ENCODE data around the gene RAPH1. TPM values are rescaled to one million over a fixed set of nuclear protein-coding genes. Genes with fewer than 3 reads are reported as not detected.
"Not testable (repeated sequence)": the region's sequence is repeated elsewhere in the genome, so short reads cannot be mapped to it uniquely, and the experiment has no call there.

RAPH1 gene
- total RNA-seq, 1 experiment from 2014 or later, result 1.9 TPM

- DNase-seq (ENCODE audit: low read depth), result no peak
- in situ Hi-C loops (cut with HindIII; ENCODE audit: low pct_unique_long_range_greater_than_20kb, low sequenced_read_pairs), result no loop called here
Observed at GRCh38 chr2:203450561-203450960, 84.5 kb downstream of the RAPH1 start.

- in situ Hi-C loops (cut with HindIII; ENCODE audit: low pct_unique_long_range_greater_than_20kb, low sequenced_read_pairs), result no loop called here
- DNase-seq (ENCODE audit: low read depth), result no peak
Observed at GRCh38 chr2:203446780-203447179, 88.3 kb downstream of the RAPH1 start.

GRCh38 chr2:203446071-203446481, 89.0 kb downstream of the RAPH1 start:
- DNase-seq (ENCODE audit: low read depth), result no peak
- in situ Hi-C loops (cut with HindIII; ENCODE audit: low pct_unique_long_range_greater_than_20kb, low sequenced_read_pairs), result no loop called here

- DNase-seq (ENCODE audit: low read depth), result no peak
- in situ Hi-C loops (cut with HindIII; ENCODE audit: low pct_unique_long_range_greater_than_20kb, low sequenced_read_pairs), result no loop called here
Observed at GRCh38 chr2:203444738-203445137, 90.4 kb downstream of the RAPH1 start.

- in situ Hi-C loops (cut with HindIII; ENCODE audit: low pct_unique_long_range_greater_than_20kb, low sequenced_read_pairs), result no loop called here
- no peak for DNase-seq (ENCODE audit: low read depth)
Observed at GRCh38 chr2:203442463-203442862, 92.6 kb downstream of the RAPH1 start.

GRCh38 chr2:203441463-203441862, 93.6 kb downstream of the RAPH1 start:
- in situ Hi-C loops (cut with HindIII; ENCODE audit: low pct_unique_long_range_greater_than_20kb, low sequenced_read_pairs), result no loop called here

GRCh38 chr2:203440671-203441070, 94.4 kb downstream of the RAPH1 start:
- in situ Hi-C loops (cut with HindIII; ENCODE audit: low pct_unique_long_range_greater_than_20kb, low sequenced_read_pairs), result no loop called here
- no peak for DNase-seq (ENCODE audit: low read depth)

More at GRCh38 chr2:203441463-203441862, 93.6 kb downstream of the RAPH1 start:
- DNase-seq (ENCODE audit: low read depth), result no peak

- no peak for DNase-seq (ENCODE audit: low read depth)
- in situ Hi-C loops (cut with HindIII; ENCODE audit: low pct_unique_long_range_greater_than_20kb, low sequenced_read_pairs), result no loop called here
Observed at GRCh38 chr2:203438528-203438927, 96.6 kb downstream of the RAPH1 start.

- DNase-seq (ENCODE audit: low read depth), result no peak
- in situ Hi-C loops (cut with HindIII; ENCODE audit: low pct_unique_long_range_greater_than_20kb, low sequenced_read_pairs), result no loop called here
Observed at GRCh38 chr2:203437511-203437910, 97.6 kb downstream of the RAPH1 start.

GRCh38 chr2:203436496-203436895, 98.6 kb downstream of the RAPH1 start:
- in situ Hi-C loops (cut with HindIII; ENCODE audit: low pct_unique_long_range_greater_than_20kb, low sequenced_read_pairs), result no loop called here
- DNase-seq (ENCODE audit: low read depth), result no peak

GRCh38 chr2:203432811-203433210, 102.3 kb downstream of the RAPH1 start:
- in situ Hi-C loops (cut with HindIII; ENCODE audit: low pct_unique_long_range_greater_than_20kb, low sequenced_read_pairs), result no loop called here
- DNase-seq (ENCODE audit: low read depth), result no peak

- in situ Hi-C loops (cut with HindIII; ENCODE audit: low pct_unique_long_range_greater_than_20kb, low sequenced_read_pairs), result no loop called here
- no peak for DNase-seq (ENCODE audit: low read depth)
Observed at GRCh38 chr2:203431391-203432185, 103.5 kb downstream of the RAPH1 start.

GRCh38 chr2:203429643-203430042, 105.5 kb downstream of the RAPH1 start:
- DNase-seq (ENCODE audit: low read depth); in situ Hi-C loops (cut with HindIII; ENCODE audit: low pct_unique_long_range_greater_than_20kb, low sequenced_read_pairs): not testable (repeated sequence)

- DNase-seq (ENCODE audit: low read depth), result no peak
- in situ Hi-C loops (cut with HindIII; ENCODE audit: low pct_unique_long_range_greater_than_20kb, low sequenced_read_pairs), result no loop called here
Observed at GRCh38 chr2:203427061-203427460, 108.0 kb downstream of the RAPH1 start.

- in situ Hi-C loops (cut with HindIII; ENCODE audit: low pct_unique_long_range_greater_than_20kb, low sequenced_read_pairs), result no loop called here
- no peak for DNase-seq (ENCODE audit: low read depth)
Observed at GRCh38 chr2:203418271-203418670, 116.8 kb downstream of the RAPH1 start.

GRCh38 chr2:203413796-203414195, 121.3 kb downstream of the RAPH1 start:
- in situ Hi-C loops (cut with HindIII; ENCODE audit: low pct_unique_long_range_greater_than_20kb, low sequenced_read_pairs), result no loop called here
- no peak for DNase-seq (ENCODE audit: low read depth)

- in situ Hi-C loops (cut with HindIII; ENCODE audit: low pct_unique_long_range_greater_than_20kb, low sequenced_read_pairs), result no loop called here
- no peak for DNase-seq (ENCODE audit: low read depth)
Observed at GRCh38 chr2:203412546-203413331, 122.4 kb downstream of the RAPH1 start.

- in situ Hi-C loops (cut with HindIII; ENCODE audit: low pct_unique_long_range_greater_than_20kb, low sequenced_read_pairs), result no loop called here
- no peak for DNase-seq (ENCODE audit: low read depth)
Observed at GRCh38 chr2:203407496-203407895, 127.6 kb downstream of the RAPH1 start.

- in situ Hi-C loops (cut with HindIII; ENCODE audit: low pct_unique_long_range_greater_than_20kb, low sequenced_read_pairs), result no loop called here
- DNase-seq (ENCODE audit: low read depth), result no peak
Observed at GRCh38 chr2:203404996-203405395, 130.1 kb downstream of the RAPH1 start.
